GM19238 (cell line): ENCODE measurements around the gene NFATC2.

Experiments used
- DNase-seq: peaks from one replicate; pipeline ENCODE4 v3.0.0; 2011; ENCODE audit warnings: low spot score; ENCODE audit not compliant: insufficient read length

Gene NFATC2

GRCh38 chr20:51432875-51433274, 109.6 kb downstream of the NFATC2 start:
- no peak for DNase-seq

GRCh38 chr20:51432251-51432784, 110.2 kb downstream of the NFATC2 start:
- DNase-seq: no peak

- no peak for DNase-seq
Observed at GRCh38 chr20:51431321-51431720, 111.2 kb downstream of the NFATC2 start.

GRCh38 chr20:51430198-51430950, 112.1 kb downstream of the NFATC2 start:
- no peak for DNase-seq

- DNase-seq: no peak
Observed at GRCh38 chr20:51429696-51430095, 112.8 kb downstream of the NFATC2 start.

GRCh38 chr20:51429144-51429482, 113.4 kb downstream of the NFATC2 start:
- DNase-seq: no peak

GRCh38 chr20:51428401-51429143, 113.9 kb downstream of the NFATC2 start:
- no peak for DNase-seq

- DNase-seq: no peak
Observed at GRCh38 chr20:51427651-51428291, 114.7 kb downstream of the NFATC2 start.

- no peak for DNase-seq
Observed at GRCh38 chr20:51426718-51427650, 115.5 kb downstream of the NFATC2 start.

- DNase-seq: no peak
Observed at GRCh38 chr20:51425347-51426106, 117.0 kb downstream of the NFATC2 start.

- DNase-seq: no peak
Observed at GRCh38 chr20:51424270-51425117, 118.0 kb downstream of the NFATC2 start.

GRCh38 chr20:51423810-51424209, 118.7 kb downstream of the NFATC2 start:
- no peak for DNase-seq

- DNase-seq: no peak
Observed at GRCh38 chr20:51423290-51423667, 119.2 kb downstream of the NFATC2 start.

GRCh38 chr20:51422514-51423289, 119.8 kb downstream of the NFATC2 start:
- DNase-seq: no peak

GRCh38 chr20:51420805-51421204, 121.7 kb downstream of the NFATC2 start:
- DNase-seq: no peak

GRCh38 chr20:51420111-51420510, 122.4 kb downstream of the NFATC2 start:
- DNase-seq: no peak

- DNase-seq: no peak
Observed at GRCh38 chr20:51419646-51420045, 122.9 kb downstream of the NFATC2 start.

GRCh38 chr20:51419231-51419630, 123.3 kb downstream of the NFATC2 start:
- no peak for DNase-seq

GRCh38 chr20:51418137-51418529, 124.4 kb downstream of the NFATC2 start:
- DNase-seq: no peak
